NCI-H82 treated with DMSO at 0.1 percent for 48 hours (cell line): ENCODE results near the gene UBR7.
"Not testable (repeated sequence)": the region's sequence is repeated elsewhere in the genome, so short reads cannot be mapped to it uniquely, and the experiment has no call there.

Source experiments
- DNase-seq: peaks from one replicate; lab custom pipeline; 2025; ENCODE audit not compliant: unreplicated experiment; lab: John Stamatoyannopoulos, UW

The UBR7 gene, protein sequence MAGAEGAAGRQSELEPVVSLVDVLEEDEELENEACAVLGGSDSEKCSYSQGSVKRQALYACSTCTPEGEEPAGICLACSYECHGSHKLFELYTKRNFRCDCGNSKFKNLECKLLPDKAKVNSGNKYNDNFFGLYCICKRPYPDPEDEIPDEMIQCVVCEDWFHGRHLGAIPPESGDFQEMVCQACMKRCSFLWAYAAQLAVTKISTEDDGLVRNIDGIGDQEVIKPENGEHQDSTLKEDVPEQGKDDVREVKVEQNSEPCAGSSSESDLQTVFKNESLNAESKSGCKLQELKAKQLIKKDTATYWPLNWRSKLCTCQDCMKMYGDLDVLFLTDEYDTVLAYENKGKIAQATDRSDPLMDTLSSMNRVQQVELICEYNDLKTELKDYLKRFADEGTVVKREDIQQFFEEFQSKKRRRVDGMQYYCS

GRCh38 chr14:93206793-93207467 lies at the start of gene UBR7, which contains the start of gene GON7:
UBR7 (plus strand) TSS chr14:93207256; CDS start chr14:93207292, 36 bp downstream.
GON7 (minus strand) TSS chr14:93207065; CDS start chr14:93207037, 28 bp downstream.
- DNase-seq: peak; percentile 83

- DNase-seq: not testable (repeated sequence)
Measured at GRCh38 chr14:93158349-93158748, 48.7 kb upstream of the UBR7 start.

- DNase-seq: not testable (repeated sequence)
Measured at GRCh38 chr14:93159625-93160352, 47.3 kb upstream of the UBR7 start.

GRCh38 chr14:93160353-93160801 lies 46.7 kb upstream of the UBR7 start:
- no peak for DNase-seq

GRCh38 chr14:93161411-93161940 lies 45.6 kb upstream of the UBR7 start:
- peak; percentile 56 for DNase-seq

- DNase-seq: no peak
Measured at GRCh38 chr14:93163564-93163963, 43.5 kb upstream of the UBR7 start.

DNA sequence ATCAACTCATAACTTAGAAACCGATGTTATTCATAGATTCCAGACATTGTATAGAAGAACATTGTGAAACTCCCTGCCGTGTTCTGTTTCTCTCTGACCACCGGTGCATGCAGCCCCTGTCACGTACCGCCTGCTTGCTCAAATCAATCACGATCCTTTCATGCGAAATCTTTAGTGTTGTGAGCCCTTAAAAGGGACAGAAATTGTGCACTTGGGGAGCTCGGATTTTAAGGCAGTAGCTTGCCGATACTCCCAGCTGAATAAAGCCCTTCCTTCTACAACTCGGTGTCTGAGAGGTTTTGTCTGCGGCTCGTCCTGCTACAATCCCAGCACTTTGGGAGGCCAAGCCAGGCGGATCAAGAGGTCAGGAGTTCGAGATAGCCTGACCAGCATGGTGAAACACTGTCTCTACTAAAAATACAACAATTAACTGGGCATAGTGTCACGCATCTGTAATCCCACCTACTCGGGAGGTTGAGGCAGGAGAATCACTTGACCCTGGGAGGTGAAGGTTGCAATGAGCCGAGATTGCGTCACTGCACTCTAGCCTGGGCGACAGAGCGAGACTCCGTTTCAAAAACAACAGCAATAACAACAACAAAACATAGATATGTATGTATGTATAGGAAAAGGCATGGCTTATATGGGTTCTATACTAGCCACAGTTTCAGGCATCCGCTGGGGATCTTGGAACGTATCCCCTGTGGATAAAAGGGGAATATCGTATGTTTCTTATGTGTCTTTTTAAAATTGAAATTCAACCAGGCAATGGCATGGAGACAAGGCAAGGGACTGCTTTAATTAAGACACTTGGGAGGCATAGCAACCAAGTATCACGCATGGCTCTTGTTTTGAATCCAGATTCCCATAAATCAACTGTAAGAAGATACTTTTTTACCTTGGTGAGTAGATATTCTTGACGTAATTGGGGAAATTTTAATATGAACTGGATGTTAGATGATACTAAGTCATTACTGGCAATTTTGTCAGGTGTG lies 41.5 kb upstream of the UBR7 start:
- DNase-seq: not testable (repeated sequence)

DNA sequence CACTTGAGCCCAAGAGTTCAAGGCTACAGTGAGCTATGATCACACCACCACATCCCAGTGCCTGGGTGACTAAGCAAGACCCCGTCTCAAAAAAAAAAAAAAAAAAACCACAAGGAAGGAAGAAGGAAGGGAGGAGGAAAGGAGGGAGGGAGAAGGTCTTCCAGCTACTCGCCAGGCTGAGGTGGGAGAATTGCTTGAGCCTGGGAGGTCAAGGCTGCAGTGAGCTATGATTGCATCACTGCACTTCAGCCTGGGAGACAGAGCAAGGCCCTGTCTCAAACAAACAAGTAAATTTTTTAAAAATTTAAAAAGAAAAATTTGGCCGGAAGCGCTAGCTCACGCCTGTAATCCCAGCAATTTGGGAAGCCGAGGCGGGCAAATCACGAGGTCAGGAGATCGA lies 38.4 kb upstream of the UBR7 start:
- not testable (repeated sequence) for DNase-seq

DNA sequence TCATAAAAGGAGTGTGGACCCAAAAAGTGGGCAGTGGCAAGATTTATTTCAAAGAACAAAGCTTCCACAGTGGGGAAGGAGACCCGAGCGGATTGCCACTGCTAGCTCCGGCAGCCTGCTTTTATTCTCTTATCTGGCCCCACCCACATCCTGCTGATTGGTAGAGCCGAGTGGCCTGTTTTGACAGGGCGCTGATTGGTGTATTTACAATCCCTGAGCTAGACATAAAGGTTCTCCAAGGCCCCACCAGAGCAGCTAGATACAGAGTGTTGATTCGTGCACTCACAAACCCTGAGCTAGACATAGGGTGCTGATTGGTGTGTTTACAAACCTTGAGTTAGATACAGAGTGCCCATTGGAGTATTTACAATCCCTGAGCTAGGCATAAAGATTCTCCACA lies 37.4 kb upstream of the UBR7 start:
- DNase-seq: not testable (repeated sequence)

DNA sequence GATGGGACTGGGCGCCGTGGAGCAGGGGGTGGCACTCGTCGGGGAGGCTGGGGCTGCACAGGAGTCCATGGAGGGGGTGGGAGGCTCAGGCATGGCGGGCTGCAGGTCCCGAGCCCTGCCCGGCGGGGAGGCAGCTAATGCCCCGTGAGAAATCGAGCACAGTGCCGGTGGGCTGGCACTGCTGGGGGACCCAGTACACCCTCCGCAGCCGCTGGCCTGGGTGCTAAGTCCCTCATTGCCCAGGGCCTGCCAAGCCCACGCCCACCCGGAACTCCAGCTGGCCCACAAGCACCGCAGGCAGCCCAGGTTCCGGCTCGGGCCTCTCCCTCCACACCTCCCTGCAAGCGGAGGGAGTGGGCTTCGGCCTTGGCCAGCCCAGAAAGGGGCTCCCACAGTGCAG lies 36.9 kb upstream of the UBR7 start:
- not testable (repeated sequence) for DNase-seq

DNA sequence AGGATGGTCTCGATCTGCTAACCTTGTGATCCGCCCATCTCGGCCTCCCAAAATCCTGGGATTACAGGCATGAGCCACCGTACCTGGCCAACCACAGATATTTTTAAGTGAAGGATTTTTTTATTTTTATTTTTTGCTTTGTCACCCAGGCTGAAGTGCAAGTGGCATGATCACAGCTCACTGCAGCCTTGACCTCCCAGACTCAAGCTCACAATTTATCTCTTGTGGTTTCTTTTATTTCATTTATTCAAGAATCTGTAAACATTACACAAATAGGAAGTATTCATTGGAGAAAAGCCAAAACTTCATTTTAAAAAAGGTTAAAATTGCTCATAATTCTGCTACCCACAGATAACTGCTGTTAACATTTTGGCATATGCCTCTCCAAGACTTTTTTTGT lies 35.7 kb upstream of the UBR7 start:
- DNase-seq: no peak

DNA sequence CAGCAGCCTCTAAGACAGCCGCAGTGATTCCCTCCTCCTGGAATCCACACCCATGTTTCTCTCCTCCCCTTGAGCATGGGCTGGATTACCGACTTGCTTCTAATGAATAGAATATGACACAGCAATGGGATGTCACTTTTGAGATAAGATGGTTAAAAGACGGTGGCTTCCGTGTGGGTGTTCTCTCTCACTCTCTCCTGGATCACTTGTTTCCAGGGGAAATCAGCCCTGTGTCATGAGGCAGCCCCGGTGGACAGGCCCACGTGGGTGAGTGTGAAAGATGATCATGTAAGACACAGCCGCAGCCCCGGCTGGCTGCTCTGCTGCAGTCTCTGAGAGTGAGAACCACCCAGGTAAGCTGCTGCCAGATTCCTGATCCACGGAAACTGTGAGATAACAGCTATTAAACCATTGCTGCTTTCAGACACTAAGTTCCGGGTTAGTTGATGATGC lies 33.1 kb upstream of the UBR7 start:
- no peak for DNase-seq

- not testable (repeated sequence) for DNase-seq
Measured at GRCh38 chr14:93174731-93175130, 32.3 kb upstream of the UBR7 start.

DNA sequence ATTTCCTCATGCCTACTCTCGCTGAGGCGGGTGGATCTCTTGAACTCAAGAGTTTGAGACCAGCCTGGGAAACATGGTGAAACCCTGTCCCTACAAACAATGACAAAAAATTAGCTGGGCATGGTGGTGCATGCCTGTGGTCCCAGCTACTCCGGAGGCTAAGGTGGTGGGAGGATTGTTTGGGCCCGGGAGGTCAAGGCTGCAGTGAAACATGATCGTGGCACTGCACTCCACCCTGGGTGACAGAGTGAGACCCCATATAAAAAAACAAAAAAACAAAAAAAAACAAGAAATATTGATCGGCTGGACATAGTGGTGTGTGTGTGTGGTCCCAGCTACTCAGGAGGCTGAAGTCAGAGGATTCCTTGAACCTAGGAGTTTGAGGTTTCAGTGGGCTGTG lies 31.6 kb upstream of the UBR7 start:
- no peak for DNase-seq

DNA sequence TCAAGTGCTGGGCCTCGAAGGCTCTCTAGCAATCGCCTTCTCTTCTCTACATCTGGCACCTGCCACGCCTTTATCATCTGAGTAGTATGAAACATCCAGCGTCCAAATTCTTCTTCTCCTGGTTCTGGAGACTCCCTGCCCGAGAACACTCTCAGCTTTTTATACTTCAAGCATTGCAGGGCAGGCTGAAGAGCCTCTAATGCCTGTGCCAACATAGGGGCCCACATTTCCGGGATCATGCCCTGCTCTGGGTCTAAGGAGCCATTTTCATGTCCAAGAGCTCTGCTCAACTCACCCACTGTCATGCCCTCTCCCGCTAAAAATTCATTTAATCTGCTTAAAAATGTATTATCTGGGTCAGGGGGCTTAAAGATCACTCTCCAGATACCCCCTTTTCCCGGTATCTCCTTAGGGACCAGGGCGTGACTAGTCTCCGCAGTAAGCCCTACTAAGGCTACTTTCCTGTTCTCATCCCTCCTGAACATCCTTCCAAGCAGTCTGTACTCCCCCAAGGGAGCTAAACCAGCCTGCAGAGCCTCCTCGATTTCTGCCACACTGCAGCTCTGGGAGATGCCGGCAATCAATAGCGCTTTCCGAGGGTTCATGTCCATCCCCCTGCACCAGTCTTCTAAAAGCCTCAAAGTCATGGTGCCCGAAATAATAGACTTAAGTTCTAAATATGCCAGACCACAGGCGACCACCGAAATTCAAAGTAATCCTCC lies 23.3 kb upstream of the UBR7 start:
- DNase-seq: no peak

- peak; percentile 31 for DNase-seq
Measured at GRCh38 chr14:93184391-93185348, 22.4 kb upstream of the UBR7 start, which contains the start of the genes LYSET and MOAP1. LYSET (plus strand) TSS chr14:93185317; CDS start chr14:93185406, 89 bp downstream. MOAP1 (minus strand) TSS chr14:93184897; CDS start chr14:93184242, 655 bp downstream.

- DNase-seq: no peak
Measured at GRCh38 chr14:93185349-93185720, 21.7 kb upstream of the UBR7 start.

- no peak for DNase-seq
Measured at GRCh38 chr14:93186466-93186865, 20.6 kb upstream of the UBR7 start.
